Mesenchymal stem cell (in vitro differentiated cells and primary cell): Measurements from ENCODE around the gene GSG1.

Experiments
- DNase-seq: peaks from one replicate; pipeline ENCODE4 v3.0.0-alpha.2; 2013
- H2AFZ ChIP-seq: one replicate; pipeline ENCODE4 v1.6.1; 2013; ENCODE audit warnings: low read depth, mild to moderate bottlenecking, control low read depth, inconsistent platforms, low read length, moderate library complexity
- H2AK5ac ChIP-seq: 2 replicates; pipeline ENCODE4 v1.6.1; 2013; ENCODE audit warnings: low read length, moderate library complexity, mild to moderate bottlenecking, inconsistent platforms; ENCODE audit not compliant: severe bottlenecking
- H2BK120ac ChIP-seq: one replicate; pipeline ENCODE4 v1.6.1; 2013; ENCODE audit warnings: low read depth, mild to moderate bottlenecking, inconsistent platforms, low read length, moderate library complexity
- H2BK12ac ChIP-seq, 2 experiments: one replicate each; pipeline ENCODE4 v1.6.1; 2013; ENCODE audit warnings: inconsistent platforms in 2 of 2, low read length in 2 of 2, mild to moderate bottlenecking in 2 of 2, moderate library complexity in 2 of 2, control low read depth in 1 of 2
- H2BK15ac ChIP-seq: one replicate; pipeline ENCODE4 v1.6.1; 2013; ENCODE audit warnings: mild to moderate bottlenecking, low read depth, inconsistent platforms; ENCODE audit not compliant: poor library complexity, severe bottlenecking
- H2BK5ac ChIP-seq: 2 replicates; pipeline ENCODE4 v1.6.1; 2013; ENCODE audit warnings: low read depth, mild to moderate bottlenecking, low read length, control low read depth, inconsistent platforms; ENCODE audit not compliant: poor library complexity, severe bottlenecking
- H3K14ac ChIP-seq, 2 experiments: one replicate each; pipeline ENCODE4 v1.6.1; 2013; ENCODE audit warnings: inconsistent platforms in 2 of 2, low read length in 2 of 2, control low read depth in 1 of 2, mild to moderate bottlenecking in 1 of 2, moderate library complexity in 1 of 2
- H3K18ac ChIP-seq, 2 experiments: one replicate each; pipeline ENCODE4 v1.6.1; 2013; ENCODE audit warnings: inconsistent platforms in 2 of 2, low read length in 2 of 2, control low read depth in 1 of 2, low read depth in 1 of 2, mild to moderate bottlenecking in 1 of 2
- H3K23ac ChIP-seq, 2 experiments: one replicate each; pipeline ENCODE4 v1.6.1; 2013; ENCODE audit warnings: inconsistent platforms in 2 of 2, low read length in 2 of 2, mild to moderate bottlenecking in 2 of 2, moderate library complexity in 2 of 2, control low read depth in 1 of 2
- H3K27ac ChIP-seq: 2 replicates; pipeline ENCODE4 v1.5.1; 2013; ENCODE audit warnings: mild to moderate bottlenecking, moderate library complexity, low read length, control low read depth, inconsistent platforms; ENCODE audit not compliant: poor library complexity, severe bottlenecking
- H3K27me3 ChIP-seq, 2 experiments: 2 replicates each; pipeline versions ENCODE4 v1.6.1 to v1.7.0; 2013; ENCODE audit warnings: low read length in 2 of 2, mild to moderate bottlenecking in 2 of 2, moderate library complexity in 2 of 2, control low read depth in 1 of 2, inconsistent platforms in 1 of 2; ENCODE audit not compliant: control insufficient read depth in 1 of 2, insufficient read depth in 1 of 2
- H3K36me3 ChIP-seq, 2 experiments: 2 replicates each; pipeline versions ENCODE4 v1.6.1 to v1.7.0; 2013; ENCODE audit warnings: low read length in 2 of 2, control low read depth in 1 of 2, inconsistent platforms in 1 of 2, low read depth in 1 of 2, mild to moderate bottlenecking in 1 of 2; ENCODE audit not compliant: insufficient read depth in 2 of 2, control insufficient read depth in 1 of 2
- H3K4ac ChIP-seq, 2 experiments: one replicate each; pipeline ENCODE4 v1.6.1; 2013; ENCODE audit warnings: inconsistent platforms in 2 of 2, low read length in 2 of 2, mild to moderate bottlenecking in 2 of 2, moderate library complexity in 2 of 2, control low read depth in 1 of 2, low read depth in 1 of 2
- H3K4me1 ChIP-seq: 2 replicates; pipeline ENCODE4 v1.6.1; 2013; ENCODE audit warnings: low read depth, low read length, control low read depth; ENCODE audit not compliant: control insufficient read depth, insufficient read depth
- H3K4me2 ChIP-seq: 2 replicates; pipeline ENCODE4 v1.6.1; 2013; ENCODE audit warnings: low read length, mild to moderate bottlenecking, inconsistent platforms; ENCODE audit not compliant: poor library complexity, severe bottlenecking
- H3K4me3 ChIP-seq, 2 experiments: 2 replicates each; pipeline versions ENCODE4 v1.5.1 to v1.7.0; 2013; ENCODE audit warnings: low read length in 2 of 2, mild to moderate bottlenecking in 2 of 2, control low read depth in 1 of 2, low read depth in 1 of 2; ENCODE audit not compliant: insufficient read depth in 1 of 2
- H3K79me1 ChIP-seq: replicated peaks from 2 replicates; pipeline ENCODE4 v1.6.1; 2013; ENCODE audit warnings: mild to moderate bottlenecking, control low read depth, low read length, inconsistent platforms; ENCODE audit not compliant: poor library complexity, severe bottlenecking
- H3K9ac ChIP-seq: 2 replicates; pipeline ENCODE4 v1.7.0; 2013; ENCODE audit warnings: mild to moderate bottlenecking, low read length, moderate library complexity
- H3K9me3 ChIP-seq: 2 replicates; pipeline ENCODE4 v1.7.0; 2013; ENCODE audit warnings: mild to moderate bottlenecking, low read length; ENCODE audit not compliant: control insufficient read depth
- H4K8ac ChIP-seq: one replicate; pipeline ENCODE4 v1.6.1; 2013; ENCODE audit warnings: inconsistent platforms, mild to moderate bottlenecking, low read length, moderate library complexity
- H4K91ac ChIP-seq: one replicate; pipeline ENCODE4 v1.6.1; 2013; ENCODE audit warnings: mild to moderate bottlenecking, low read length, inconsistent platforms
- WGBS: methylation state at CpG from one replicate; pipeline ENCODE4 v1.1.7; 2013; ENCODE audit warnings: mixed read lengths; 5-methylcytosine and 5-hydroxymethylcytosine counted together

Gene GSG1

GRCh38 chr12:13099066-13099843, 4.2 kb downstream of the GSG1 start:
- H2AK5ac ChIP-seq = peak overlapping the region; percentile 93
- peak overlapping the region; percentile 89 for H2BK15ac ChIP-seq
- peak overlapping the region in 1 of 2 experiments; percentile 17 for H3K4me3 ChIP-seq
- H3K27ac ChIP-seq = peak overlapping the region; percentile 55
- peak overlapping the region; percentile 92 to 99 for H2BK12ac ChIP-seq
- H3K9ac ChIP-seq = peak overlapping the region; percentile 97
- no peaks in the 10 kb centered on the region for H3K36me3 ChIP-seq
- no peak overlapping the region for H3K23ac ChIP-seq
- H2BK5ac ChIP-seq = no peak overlapping the region
- H3K18ac ChIP-seq = peak overlapping the region; percentile 73 to 93
- peak overlapping the region; percentile 89 for H4K91ac ChIP-seq
- peak overlapping the region; percentile 92 for H4K8ac ChIP-seq
- H3K27me3 ChIP-seq = no peaks in the 10 kb centered on the region
- peak overlapping the region; percentile 80 to 89 for H3K4ac ChIP-seq
- H3K4me1 ChIP-seq = peaks cover 16% of the 10 kb centered on the region
- peak; percentile 63 for DNase-seq
- H2AFZ ChIP-seq = no peak overlapping the region
- H2BK120ac ChIP-seq = peak overlapping the region; percentile 94
- H3K14ac ChIP-seq = no peak overlapping the region
- H3K79me1 ChIP-seq = no peaks in the 10 kb centered on the region
- 34% methylated on average over 4 of the region's 8 CpGs for whole genome bisulfite sequencing
- no peaks in the 10 kb centered on the region for H3K9me3 ChIP-seq
- no peak overlapping the region for H3K4me2 ChIP-seq

- no peak overlapping the region for H3K4ac ChIP-seq
- 75% methylated on average over 6 of the region's 9 CpGs for WGBS
Observed at GRCh38 chr12:13097491-13098011, 5.9 kb downstream of the GSG1 start.

DNA sequence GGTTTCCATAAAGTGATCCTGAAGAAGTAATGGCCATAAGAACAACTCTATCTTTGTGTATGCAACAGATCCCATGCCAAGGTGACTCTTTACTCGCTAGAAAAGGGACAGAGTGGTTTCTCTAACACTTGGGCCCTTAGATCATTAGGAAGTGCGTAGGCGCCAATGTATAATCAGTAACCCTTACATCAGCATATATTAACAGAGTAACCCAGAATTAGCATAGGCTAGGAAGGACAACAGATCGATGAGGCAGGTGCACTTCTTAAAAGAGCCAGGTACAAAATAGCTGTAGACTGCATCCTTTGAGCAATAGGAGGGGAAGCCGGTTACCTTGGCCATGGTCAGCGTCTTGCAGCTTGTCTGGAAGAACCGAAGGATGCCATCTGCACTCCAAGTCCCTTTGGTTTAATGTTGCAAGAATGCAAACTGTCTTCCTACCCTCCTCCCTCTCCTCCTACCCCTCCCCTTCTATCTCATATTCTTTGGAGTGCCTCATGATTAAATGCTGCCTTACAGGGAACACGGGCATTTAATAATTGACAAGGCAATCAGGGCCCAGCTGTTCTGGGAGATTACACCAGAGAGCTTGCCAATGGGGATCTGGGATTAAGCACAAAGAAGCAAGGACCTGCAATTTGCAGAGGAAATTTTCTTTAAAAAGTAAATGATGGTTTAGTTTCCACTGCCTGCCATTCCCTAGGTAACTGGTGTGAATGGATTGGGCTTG, 8.0 kb downstream of the GSG1 start:
- Histone ChIP-seq H3K4me3 (no peak overlapping the region), H2BK15ac (no peak overlapping the region), H2BK12ac (no peak overlapping the region), H4K91ac (no peak overlapping the region), H3K14ac (no peak overlapping the region), H3K4me2 (no peak overlapping the region), H3K27ac (peak overlapping the region; percentile 33), H4K8ac (no peak overlapping the region), H3K18ac (no peak overlapping the region), H3K4ac (no peak overlapping the region), H2AFZ (no peak overlapping the region), H2BK5ac (no peak overlapping the region), H3K9ac (no peak overlapping the region), H3K27me3 (no peaks in the 10 kb centered on the region), H3K23ac (no peak overlapping the region), H3K36me3 (no peaks in the 10 kb centered on the region), H3K9me3 (no peaks in the 10 kb centered on the region), H3K79me1 (no peaks in the 10 kb centered on the region), H3K4me1 (peaks cover 17% of the 10 kb centered on the region), H2BK120ac (no peak overlapping the region), H2AK5ac (no peak overlapping the region)
- 96% methylated on average over 8 of the region's 8 CpGs for WGBS
- DNase-seq = no peak

More at GRCh38 chr12:13097491-13098011, 5.9 kb downstream of the GSG1 start:
- Histone ChIP-seq H3K4me3 (peak overlapping the region in 1 of 2 experiments; percentile 75), H3K23ac (no peak overlapping the region), H3K27ac (peak overlapping the region; percentile 75), H4K8ac (peak overlapping the region; percentile 35), H3K18ac (peak overlapping the region in 1 of 2 experiments; percentile 37), H3K4me1 (peaks cover 20% of the 10 kb centered on the region), H2AK5ac (no peak overlapping the region), H2BK120ac (peak overlapping the region; percentile 42), H4K91ac (no peak overlapping the region), H2BK12ac (no peak overlapping the region), H3K79me1 (no peaks in the 10 kb centered on the region), H3K27me3 (no peaks in the 10 kb centered on the region), H3K9ac (peak overlapping the region; percentile 97), H3K36me3 (no peaks in the 10 kb centered on the region), H2BK15ac (no peak overlapping the region), H2AFZ (no peak overlapping the region), H3K9me3 (no peaks in the 10 kb centered on the region), H3K14ac (no peak overlapping the region), H3K4me2 (no peak overlapping the region), H2BK5ac (no peak overlapping the region)
- no peak for DNase-seq

DNA sequence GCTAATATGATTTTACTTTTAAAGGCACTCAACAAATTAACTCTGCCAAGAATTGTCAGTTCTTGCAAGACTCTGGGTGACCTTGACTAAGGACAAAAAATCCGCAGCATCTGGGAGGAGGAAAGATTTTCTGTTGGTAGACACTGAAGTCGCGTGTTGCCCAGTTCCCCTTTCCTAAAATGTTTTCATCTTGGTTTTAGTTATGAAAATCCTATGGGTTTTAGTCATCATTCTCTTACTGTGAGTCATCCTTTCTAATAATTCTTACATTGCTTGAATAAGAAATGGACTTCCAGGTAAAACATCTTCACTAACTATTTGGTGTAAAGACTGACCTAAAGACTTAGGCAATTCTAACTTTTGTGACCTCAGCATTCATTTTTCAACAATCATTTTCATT, 9.1 kb downstream of the GSG1 start:
- Histone ChIP-seq H2AK5ac (no peak overlapping the region), H2AFZ (no peak overlapping the region), H2BK15ac (no peak overlapping the region), H3K23ac (no peak overlapping the region), H4K8ac (no peak overlapping the region), H3K4me3 (no peak overlapping the region), H3K27ac (peak overlapping the region; percentile 68), H2BK12ac (no peak overlapping the region), H3K36me3 (no peaks in the 10 kb centered on the region), H3K14ac (no peak overlapping the region), H3K4me2 (no peak overlapping the region), H3K27me3 (no peaks in the 10 kb centered on the region), H2BK5ac (no peak overlapping the region), H3K18ac (no peak overlapping the region), H2BK120ac (no peak overlapping the region), H3K79me1 (no peaks in the 10 kb centered on the region), H3K4ac (no peak overlapping the region), H3K9me3 (no peaks in the 10 kb centered on the region), H3K4me1 (peaks cover 13% of the 10 kb centered on the region), H3K9ac (peak overlapping the region; percentile 60), H4K91ac (no peak overlapping the region)
- 17% methylated on average over 1 of the region's 3 CpGs for WGBS
- peak; percentile 20 for DNase-seq
